Trophoblast cell (in vitro differentiated cells and primary cell): Measurements from ENCODE around the gene NDUFS3.

ENCODE experiments used
- DNase-seq, 2 donors: peaks; one replicate each; pipeline ENCODE4 v3.0.0-alpha.2; 2016
- H2AFZ ChIP-seq: 2 replicates; pipeline ENCODE4 v1.6.1; 2013; ENCODE audit warnings: low read length, moderate library complexity, mild to moderate bottlenecking; ENCODE audit not compliant: insufficient read depth, poor library complexity
- H2AK5ac ChIP-seq: 2 replicates; pipeline ENCODE4 v1.6.1; 2013; ENCODE audit warnings: mild to moderate bottlenecking, low read length
- H2BK120ac ChIP-seq: 2 replicates; pipeline ENCODE4 v1.6.1; 2013; ENCODE audit warnings: low read length, mild to moderate bottlenecking, moderate library complexity; ENCODE audit not compliant: insufficient read depth, poor library complexity
- H2BK12ac ChIP-seq: 2 replicates; pipeline ENCODE4 v1.6.1; 2013; ENCODE audit warnings: mild to moderate bottlenecking, low read length, moderate library complexity
- H2BK5ac ChIP-seq: 2 replicates; pipeline ENCODE4 v1.6.1; 2013; ENCODE audit warnings: low read length, low read depth, moderate library complexity, mild to moderate bottlenecking; ENCODE audit not compliant: poor library complexity
- H3K14ac ChIP-seq: 2 replicates; pipeline ENCODE4 v1.6.1; 2013; ENCODE audit warnings: mild to moderate bottlenecking, low read length
- H3K18ac ChIP-seq: 2 replicates; pipeline ENCODE4 v1.6.1; 2013; ENCODE audit warnings: mild to moderate bottlenecking, low read length
- H3K23ac ChIP-seq: 2 replicates; pipeline ENCODE4 v1.6.1; 2013; ENCODE audit warnings: low read length
- H3K27ac ChIP-seq: 2 replicates; pipeline ENCODE4 v1.5.1; 2013; ENCODE audit warnings: low read depth, mild to moderate bottlenecking, inconsistent platforms, low read length, moderate library complexity
- H3K27me3 ChIP-seq: 2 replicates; pipeline ENCODE4 v1.6.1; 2013; ENCODE audit warnings: inconsistent platforms, mild to moderate bottlenecking, low read length, moderate library complexity; ENCODE audit not compliant: insufficient read depth
- H3K36me3 ChIP-seq, 2 experiments: 1 replicate in 1 of 2; 2 replicates in 1 of 2; pipeline ENCODE4 v1.6.1; 2013; ENCODE audit warnings: low read length in 2 of 2, mild to moderate bottlenecking in 2 of 2, moderate library complexity in 1 of 2; ENCODE audit not compliant: insufficient read depth in 2 of 2, control insufficient read depth in 1 of 2
- H3K4ac ChIP-seq: 2 replicates; pipeline ENCODE4 v1.6.1; 2013; ENCODE audit warnings: low read depth, mild to moderate bottlenecking, low read length, moderate library complexity
- H3K4me1 ChIP-seq, 2 experiments: 1 replicate in 1 of 2; 2 replicates in 1 of 2; pipeline ENCODE4 v1.6.1; 2013; ENCODE audit warnings: low read length in 2 of 2, mild to moderate bottlenecking in 2 of 2, moderate library complexity in 1 of 2; ENCODE audit not compliant: insufficient read depth in 2 of 2, control insufficient read depth in 1 of 2
- H3K4me2 ChIP-seq: 2 replicates; pipeline ENCODE4 v1.6.1; 2013; ENCODE audit warnings: inconsistent platforms, mild to moderate bottlenecking, low read length, moderate library complexity
- H3K4me3 ChIP-seq: 2 replicates; pipeline ENCODE4 v1.5.1; 2013; ENCODE audit warnings: mild to moderate bottlenecking, low read depth, low read length, inconsistent platforms
- H3K79me1 ChIP-seq: one replicate; pipeline ENCODE4 v1.6.1; 2013; ENCODE audit warnings: low read length
- H3K79me2 ChIP-seq: 2 replicates; pipeline ENCODE4 v1.6.1; 2013; ENCODE audit warnings: low read length, mild to moderate bottlenecking; ENCODE audit not compliant: control insufficient read depth, insufficient read depth, poor library complexity
- H3K9ac ChIP-seq: 2 replicates; pipeline ENCODE4 v1.6.1; 2013; ENCODE audit warnings: mild to moderate bottlenecking, low read length
- H3K9me3 ChIP-seq: 2 replicates; pipeline ENCODE4 v1.6.1; 2013; ENCODE audit warnings: low read depth, mild to moderate bottlenecking, control low read depth, inconsistent platforms, low read length; ENCODE audit not compliant: insufficient read depth
- H4K12ac ChIP-seq: 2 replicates; pipeline ENCODE4 v1.6.1; 2013; ENCODE audit warnings: low read depth, mild to moderate bottlenecking, low read length, moderate library complexity
- H4K8ac ChIP-seq: 2 replicates; pipeline ENCODE4 v1.6.1; 2013; ENCODE audit warnings: low read depth, mild to moderate bottlenecking, low read length, moderate library complexity
- H4K91ac ChIP-seq: one replicate; pipeline ENCODE4 v1.6.1; 2013; ENCODE audit warnings: low read depth, mild to moderate bottlenecking, low read length, moderate library complexity
- WGBS: extraction: QIAGEN DNeasy Blood & Tissue Kit; methylation state at CpG from one replicate; pipeline ENCODE4 v1.1.7; 2013; ENCODE audit warnings: missing lambda C conversion rate; ENCODE audit not compliant: insufficient read length, insufficient coverage; ENCODE audit errors: extremely low coverage; 5-methylcytosine and 5-hydroxymethylcytosine counted together

Gene NDUFS3

GRCh38 chr11:47591764-47592163 is 12.9 kb downstream of the NDUFS3 start:
- no peak overlapping the region for H3K4ac ChIP-seq
- H3K18ac ChIP-seq = no peak overlapping the region
- no peak overlapping the region for H2BK5ac ChIP-seq
- H3K4me3 ChIP-seq = no peak overlapping the region
- no peak overlapping the region for H3K4me2 ChIP-seq
- H3K9me3 ChIP-seq = no peaks in the 10 kb centered on the region
- peaks cover 7 to 11% of the 10 kb centered on the region in 2 experiments for H3K4me1 ChIP-seq
- no peak overlapping the region for H4K8ac ChIP-seq
- no peaks in the 10 kb centered on the region for H3K36me3 ChIP-seq
- H2AK5ac ChIP-seq = no peak overlapping the region
- H3K27me3 ChIP-seq = peaks cover 35% of the 10 kb centered on the region
- H4K91ac ChIP-seq = no peak overlapping the region
- WGBS = no CpG with 5 or more reads among the region's 7 CpGs
- DNase-seq = no peak
- no peaks in the 10 kb centered on the region for H3K79me2 ChIP-seq
- no peak overlapping the region for H4K12ac ChIP-seq
- no peak overlapping the region for H2BK12ac ChIP-seq
- H3K79me1 ChIP-seq = no peaks in the 10 kb centered on the region
- H3K27ac ChIP-seq = no peak overlapping the region
- no peak overlapping the region for H3K23ac ChIP-seq
- H2AFZ ChIP-seq = no peak overlapping the region
- H3K9ac ChIP-seq = no peak overlapping the region
- no peak overlapping the region for H3K14ac ChIP-seq
- no peak overlapping the region for H2BK120ac ChIP-seq

DNA sequence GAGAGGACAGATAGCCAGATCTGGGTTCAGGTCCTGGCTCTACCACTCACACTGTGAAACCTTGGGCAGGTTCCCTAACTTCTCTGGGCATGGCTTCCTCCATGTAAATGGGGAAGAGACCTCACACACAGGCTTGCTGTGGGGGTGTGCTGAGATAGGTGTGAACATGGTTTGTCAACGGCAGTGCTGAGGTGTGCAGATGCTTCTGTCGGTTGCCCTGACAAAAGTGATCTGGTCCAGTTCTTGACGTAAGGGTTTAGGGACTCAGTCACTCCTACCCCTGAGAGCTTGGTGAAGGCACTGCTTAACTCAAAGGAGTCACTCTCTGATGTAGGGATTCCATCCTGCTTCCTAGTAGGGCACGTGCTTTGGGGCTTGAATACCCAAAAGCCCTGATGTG is 13.4 kb downstream of the NDUFS3 start:
- Histone ChIP-seq H3K9me3 (no peaks in the 10 kb centered on the region), H3K18ac (no peak overlapping the region), H3K36me3 (no peaks in the 10 kb centered on the region), H2BK12ac (no peak overlapping the region), H4K91ac (no peak overlapping the region), H3K27me3 (peaks cover 35% of the 10 kb centered on the region), H3K4me3 (no peak overlapping the region), H3K4ac (no peak overlapping the region), H2BK5ac (no peak overlapping the region), H3K14ac (no peak overlapping the region), H3K4me1 (peaks cover 7 to 11% of the 10 kb centered on the region in 2 experiments), H3K27ac (no peak overlapping the region), H3K9ac (no peak overlapping the region), H3K79me1 (no peaks in the 10 kb centered on the region), H3K4me2 (no peak overlapping the region), H3K23ac (no peak overlapping the region), H2AK5ac (no peak overlapping the region), H2BK120ac (no peak overlapping the region), H4K12ac (no peak overlapping the region), H2AFZ (no peak overlapping the region), H3K79me2 (no peaks in the 10 kb centered on the region), H4K8ac (no peak overlapping the region)
- no CpG with 5 or more reads among the region's 4 CpGs for WGBS
- DNase-seq = no peak

DNA sequence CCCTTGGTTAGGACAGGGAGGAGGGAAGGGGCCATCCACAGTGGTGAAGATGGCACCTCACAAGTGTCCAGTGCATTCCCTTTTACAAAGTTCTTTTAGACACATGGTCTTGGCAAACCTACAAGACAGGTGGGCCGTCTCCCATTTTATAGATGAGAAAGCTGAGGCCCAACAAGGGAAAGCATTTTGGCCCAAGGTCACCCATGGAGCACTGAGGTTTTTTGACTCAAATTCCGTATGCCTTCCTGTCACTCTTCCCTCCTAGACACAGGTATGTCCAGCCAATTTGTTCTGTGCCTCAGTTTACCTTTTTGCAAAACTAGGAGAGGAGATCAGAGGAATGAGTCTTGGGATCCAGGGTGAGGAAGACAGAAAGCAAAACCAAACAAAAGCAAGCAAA is 14.1 kb downstream of the NDUFS3 start:
- H3K27ac ChIP-seq = no peak overlapping the region
- no CpG with 5 or more reads among the region's 2 CpGs for WGBS

DNA sequence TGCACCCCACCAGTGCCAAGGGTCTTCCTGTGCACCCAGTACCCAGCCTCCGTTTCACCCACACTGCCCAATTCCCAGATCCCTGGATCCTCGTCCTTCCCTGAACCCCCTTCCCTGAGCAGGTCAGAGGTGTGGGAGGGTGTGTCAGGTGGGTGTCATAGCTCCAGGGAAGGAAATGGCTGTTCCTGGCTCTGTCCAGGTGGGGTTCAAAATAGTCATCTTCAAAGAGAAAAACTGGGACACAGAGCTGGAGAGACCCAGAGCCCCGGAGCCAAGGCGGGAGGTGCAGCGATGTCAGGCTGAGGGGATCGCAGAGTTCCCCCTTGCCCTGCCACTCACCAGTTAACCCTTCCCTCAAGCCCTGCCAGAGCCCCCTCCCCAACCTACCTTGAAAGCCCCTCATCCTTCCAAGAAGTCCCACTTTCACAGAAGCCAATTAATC is 14.6 kb downstream of the NDUFS3 start:
- Histone ChIP-seq H3K4ac (no peak overlapping the region), H3K4me2 (no peak overlapping the region), H2BK12ac (no peak overlapping the region), H2AK5ac (no peak overlapping the region), H3K18ac (no peak overlapping the region), H3K14ac (no peak overlapping the region), H3K27ac (no peak overlapping the region), H4K8ac (no peak overlapping the region), H3K36me3 (no peaks in the 10 kb centered on the region), H3K79me1 (no peaks in the 10 kb centered on the region), H3K9me3 (no peaks in the 10 kb centered on the region), H4K12ac (no peak overlapping the region), H4K91ac (peak overlapping the region; percentile 39), H3K9ac (no peak overlapping the region), H3K23ac (peak overlapping the region; percentile 1), H3K79me2 (no peaks in the 10 kb centered on the region), H2BK120ac (no peak overlapping the region), H2AFZ (no peak overlapping the region), H3K4me3 (no peak overlapping the region), H2BK5ac (no peak overlapping the region), H3K27me3 (peaks cover 35% of the 10 kb centered on the region), H3K4me1 (peaks cover 7 to 11% of the 10 kb centered on the region in 2 experiments)
- no CpG with 5 or more reads among the region's 6 CpGs for WGBS
- no peak for DNase-seq

More for the DNA sequence above, 14.1 kb downstream of the NDUFS3 start:
- no peak overlapping the region for H4K12ac ChIP-seq
- peaks cover 7 to 11% of the 10 kb centered on the region in 2 experiments for H3K4me1 ChIP-seq
- H3K9me3 ChIP-seq = no peaks in the 10 kb centered on the region
- no peak overlapping the region for H3K4me2 ChIP-seq
- H3K9ac ChIP-seq = no peak overlapping the region
- no peak overlapping the region for H2BK5ac ChIP-seq
- H2BK12ac ChIP-seq = no peak overlapping the region
- no peak overlapping the region for H2AFZ ChIP-seq
- no peak for DNase-seq
- no peak overlapping the region for H3K23ac ChIP-seq
- H3K27me3 ChIP-seq = peaks cover 35% of the 10 kb centered on the region
- H3K18ac ChIP-seq = no peak overlapping the region
- no peak overlapping the region for H3K14ac ChIP-seq
- no peak overlapping the region for H4K8ac ChIP-seq
- no peaks in the 10 kb centered on the region for H3K36me3 ChIP-seq
- H4K91ac ChIP-seq = no peak overlapping the region
- H3K4me3 ChIP-seq = no peak overlapping the region
- no peak overlapping the region for H2BK120ac ChIP-seq
- no peaks in the 10 kb centered on the region for H3K79me2 ChIP-seq
- no peaks in the 10 kb centered on the region for H3K79me1 ChIP-seq
- H2AK5ac ChIP-seq = no peak overlapping the region
- no peak overlapping the region for H3K4ac ChIP-seq
